NCI-H1417 treated with DMSO at 0.1 percent for 48 hours (cell line): ENCODE measurements around the gene PDZD2.
"Not testable (repeated sequence)": the region's sequence is repeated elsewhere in the genome, so short reads cannot be mapped to it uniquely, and the experiment has no call there.

Experiments
- DNase-seq: peaks from one replicate; lab custom pipeline; 2025; lab: John Stamatoyannopoulos, UW

PDZD2 gene

DNA sequence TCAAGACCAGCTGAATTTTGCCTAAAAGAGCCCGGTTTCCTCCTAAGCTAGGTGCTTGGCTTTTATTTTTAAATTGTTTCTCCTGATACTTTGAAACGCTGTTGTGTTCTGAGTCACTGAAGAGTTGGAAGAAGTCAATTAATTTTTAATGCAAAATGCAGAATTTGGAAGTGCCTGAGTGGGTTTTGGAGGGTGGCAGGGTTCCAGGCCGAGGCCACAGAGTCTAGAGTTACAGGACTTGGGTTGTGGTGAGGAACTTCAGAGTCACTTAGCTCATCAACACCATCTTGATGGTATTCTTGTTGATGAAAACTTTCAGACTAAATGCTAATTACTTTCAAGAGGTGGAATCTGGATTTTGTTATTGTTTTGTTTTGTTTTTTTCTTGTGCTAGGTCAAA, 130.6 kb downstream of the PDZD2 start:
- no peak for DNase-seq

DNA sequence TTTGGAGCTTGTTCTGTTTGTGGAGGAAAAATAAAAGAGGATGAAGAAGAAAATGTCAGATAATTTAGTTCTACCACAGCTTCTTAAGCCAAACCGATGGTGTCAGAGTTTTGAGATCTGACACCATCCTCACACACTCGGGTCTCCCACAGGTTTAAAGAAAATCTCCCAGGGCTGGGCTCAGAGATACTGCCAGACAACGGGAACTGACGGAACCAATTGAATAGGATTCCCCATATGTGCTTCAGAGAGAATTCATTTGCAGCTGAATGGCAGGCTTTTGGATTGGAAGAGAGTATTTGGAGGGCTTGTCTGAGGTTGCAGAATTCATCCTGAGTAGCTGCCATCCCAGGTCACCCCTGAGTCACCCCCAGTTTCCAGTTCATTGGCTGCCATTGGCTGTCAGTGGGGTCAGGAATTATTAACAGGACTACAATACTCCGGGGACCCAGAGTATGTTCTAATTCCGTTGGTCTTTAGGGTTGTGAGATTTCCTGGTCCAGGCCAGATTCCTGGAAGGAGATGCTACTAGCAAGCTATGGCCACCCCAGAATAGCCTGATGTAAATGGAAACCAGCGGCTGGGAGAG, 131.3 kb downstream of the PDZD2 start:
- no peak for DNase-seq

DNA sequence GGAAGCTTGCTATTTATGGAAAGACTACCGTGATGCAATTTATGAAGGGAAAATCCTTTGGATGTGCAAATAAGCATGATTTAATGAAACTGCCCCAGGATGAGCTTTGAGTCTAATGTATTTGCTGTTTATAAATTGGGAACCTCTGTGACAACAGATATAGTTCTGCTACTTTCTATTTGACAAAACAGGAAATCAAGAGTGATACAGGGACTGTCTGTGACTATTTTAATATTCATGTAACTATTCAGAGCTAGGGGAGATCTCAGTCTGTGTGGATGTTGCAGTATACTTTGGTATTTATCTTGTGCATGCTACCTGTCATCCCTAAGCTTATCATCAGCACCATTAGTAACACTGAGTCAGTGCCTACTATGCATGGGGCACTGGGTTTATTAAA, 132.1 kb downstream of the PDZD2 start:
- no peak for DNase-seq

DNA sequence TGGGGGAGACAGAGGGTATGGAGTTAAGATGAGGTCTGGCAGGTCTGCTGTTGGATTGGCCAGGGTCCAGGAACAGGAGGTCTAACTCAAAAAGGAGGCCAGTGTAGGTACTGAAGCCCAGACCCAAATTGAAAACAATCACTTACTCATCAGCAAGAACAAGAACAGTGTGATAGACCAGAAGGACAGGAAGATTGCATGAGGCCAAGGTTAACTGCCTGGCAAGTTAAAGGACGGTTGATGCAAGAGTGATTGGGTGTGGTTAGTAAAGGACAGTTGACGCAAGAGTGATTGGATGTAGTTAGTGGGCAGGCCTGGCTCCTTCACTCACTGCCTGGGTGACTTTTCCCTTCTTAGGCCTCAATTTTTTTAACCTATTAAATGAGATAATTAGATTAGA, 132.6 kb downstream of the PDZD2 start:
- DNase-seq = no peak

DNA sequence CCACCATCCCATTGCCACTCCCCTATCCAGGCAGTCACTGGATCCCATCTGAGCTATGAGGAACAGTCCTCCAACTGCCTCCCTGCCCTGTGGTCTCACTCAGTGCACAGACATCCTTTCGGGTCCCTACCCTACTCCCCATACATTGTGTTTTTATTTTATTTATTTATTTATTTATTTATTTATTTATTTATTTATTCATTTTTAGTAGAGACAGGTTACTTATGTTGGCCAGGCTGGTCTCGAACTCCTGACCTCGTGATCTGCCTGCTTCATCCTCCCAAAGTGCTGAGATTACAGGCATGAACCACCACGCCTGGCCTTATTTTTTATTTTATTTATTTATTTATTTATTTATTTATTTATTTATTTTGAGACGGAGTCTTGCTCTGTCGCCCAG, 137.4 kb downstream of the PDZD2 start:
- DNase-seq = not testable (repeated sequence)

DNA sequence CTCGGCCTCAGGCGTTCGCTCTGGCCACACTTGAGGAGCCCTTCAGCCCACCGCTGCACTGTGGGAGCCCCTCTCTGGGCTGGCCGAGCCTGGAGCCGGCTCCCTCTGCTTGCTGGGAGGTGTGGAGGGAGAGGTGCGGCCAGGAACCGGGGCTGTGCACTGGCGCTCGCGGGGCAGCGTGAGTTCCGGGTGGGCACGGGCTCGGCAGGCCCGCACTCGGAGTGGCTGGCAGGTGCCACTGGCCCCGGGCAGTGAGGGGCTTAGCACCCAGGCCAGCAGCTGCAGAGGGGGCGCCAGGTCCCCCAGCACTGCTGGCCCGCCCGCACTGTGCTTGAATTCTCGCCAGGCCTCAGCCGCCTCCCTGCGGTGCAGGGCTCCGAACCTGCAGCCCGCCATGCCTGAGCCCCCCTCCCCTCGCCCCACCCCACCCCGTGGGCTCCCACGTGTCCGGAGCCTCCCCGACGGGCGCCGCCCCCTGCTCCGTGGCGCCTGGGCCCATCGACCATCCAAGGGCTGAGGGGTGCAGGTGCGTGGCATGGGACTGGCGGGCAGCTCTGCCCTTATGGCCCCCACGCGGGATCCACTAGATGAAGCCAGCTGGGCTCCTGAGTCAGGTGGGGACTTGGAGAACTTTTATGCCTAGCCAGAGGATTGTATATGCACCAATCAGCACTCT, 138.2 kb downstream of the PDZD2 start:
- DNase-seq = no peak

DNA sequence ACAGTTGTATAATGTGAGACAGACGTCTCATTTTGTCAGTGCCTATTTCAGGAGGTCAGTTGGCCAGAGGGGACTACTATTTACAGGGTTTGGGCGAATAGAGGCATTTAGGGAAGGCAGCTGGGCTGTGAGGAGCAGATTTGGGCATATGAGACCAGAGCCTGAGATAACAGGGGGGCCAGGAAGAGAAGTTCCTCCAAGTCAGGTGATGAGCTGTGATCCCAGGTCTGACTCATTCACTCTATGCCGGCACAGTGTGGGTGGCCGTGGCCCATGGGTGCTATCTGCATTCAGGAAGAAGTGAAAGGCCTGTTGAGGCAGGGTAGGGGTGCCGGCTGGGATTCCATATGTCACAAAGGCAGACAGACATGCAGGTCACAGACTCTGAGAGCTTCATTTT, 142.8 kb downstream of the PDZD2 start:
- no peak for DNase-seq

DNA sequence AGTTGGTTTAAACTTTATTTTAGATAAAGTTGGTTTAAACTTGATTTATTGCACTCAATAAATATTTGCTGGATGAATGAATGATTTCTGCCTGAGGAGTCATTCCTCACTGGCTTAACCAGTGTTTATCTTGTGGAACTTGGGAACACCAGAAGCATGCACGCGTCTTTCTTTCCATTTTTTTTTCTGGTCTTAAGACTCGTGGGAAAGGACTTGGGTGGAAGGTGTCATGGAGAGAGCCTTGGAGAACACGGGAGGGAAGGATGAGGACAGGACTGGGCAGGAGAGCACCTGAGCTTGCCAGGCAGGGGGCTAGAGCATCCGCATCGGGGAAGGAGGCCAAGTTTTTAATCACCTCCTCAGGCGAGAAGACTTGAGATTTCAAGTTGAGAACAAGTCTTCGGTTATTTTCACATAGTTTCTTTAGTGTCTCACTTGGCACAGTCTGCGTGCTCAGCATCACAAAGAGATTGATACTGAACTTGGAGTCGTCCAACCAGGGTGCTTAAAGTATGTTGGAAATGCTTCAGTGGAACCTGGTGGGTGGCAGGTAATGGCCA, 144.2 kb downstream of the PDZD2 start:
- DNase-seq = no peak

DNA sequence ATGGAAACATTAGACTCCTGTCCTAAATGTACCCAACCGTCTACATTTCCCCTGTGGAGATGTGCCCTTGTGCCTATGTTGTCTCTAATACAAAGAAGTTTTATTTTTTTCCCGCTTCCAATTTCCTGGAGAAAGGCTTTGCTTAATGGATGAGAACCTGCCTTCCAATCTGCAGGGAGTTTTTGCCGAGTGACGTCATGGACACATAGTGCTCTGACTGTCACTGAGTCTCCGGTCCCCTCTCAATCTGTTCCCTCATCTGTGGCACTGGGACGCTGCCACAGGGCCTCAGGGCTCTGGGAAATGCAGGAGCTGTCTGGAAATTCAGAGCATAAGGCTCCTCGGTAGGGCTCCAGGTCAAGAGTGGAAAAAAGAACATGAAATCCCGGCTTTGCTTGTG, 144.8 kb downstream of the PDZD2 start:
- DNase-seq = no peak

DNA sequence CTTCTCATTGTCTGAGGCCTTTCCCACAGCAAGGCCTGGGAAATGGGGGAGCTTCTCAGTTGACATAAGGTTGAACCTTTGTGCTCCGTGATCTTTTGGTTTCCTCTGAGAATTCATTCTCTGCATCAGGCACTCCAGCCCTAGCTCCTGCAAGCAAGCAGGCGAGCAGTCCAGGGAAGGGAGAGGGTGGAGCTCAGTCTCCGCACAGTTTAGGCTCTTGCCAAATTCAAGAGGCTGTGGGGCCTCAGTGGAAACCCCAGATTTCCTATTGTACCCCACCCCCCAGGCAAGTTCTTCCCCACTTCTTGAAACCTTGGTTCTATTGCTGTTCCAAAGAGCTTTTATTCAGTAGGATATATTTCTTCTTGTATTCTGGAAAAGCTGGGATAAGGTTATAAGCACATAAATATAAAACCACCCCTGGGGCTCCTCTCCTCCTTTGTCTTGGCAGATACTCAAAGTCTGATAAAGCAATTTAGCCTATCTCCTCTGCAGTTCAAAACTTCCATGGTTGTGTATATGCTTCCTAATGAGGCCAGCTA, 147.2 kb downstream of the PDZD2 start:
- no peak for DNase-seq

DNA sequence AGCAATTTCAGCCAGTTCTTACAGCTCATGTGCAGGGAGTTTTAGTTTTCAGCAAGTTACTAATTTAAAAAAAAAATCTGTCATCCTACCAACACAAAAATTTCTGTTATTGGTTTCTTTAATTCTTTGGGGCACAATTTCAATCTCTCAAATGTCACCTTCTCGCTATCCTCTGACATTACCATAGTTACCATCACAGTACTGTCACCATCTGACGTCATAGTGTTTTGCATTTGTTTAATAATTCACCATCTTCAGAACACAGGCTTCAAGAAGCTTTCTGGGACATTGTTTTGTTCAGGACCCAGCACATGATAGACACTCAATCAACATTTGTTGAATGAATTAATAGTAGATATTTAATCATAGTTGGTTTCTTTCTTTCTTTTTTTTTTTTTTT, 155.1 kb downstream of the PDZD2 start:
- DNase-seq = no peak

DNA sequence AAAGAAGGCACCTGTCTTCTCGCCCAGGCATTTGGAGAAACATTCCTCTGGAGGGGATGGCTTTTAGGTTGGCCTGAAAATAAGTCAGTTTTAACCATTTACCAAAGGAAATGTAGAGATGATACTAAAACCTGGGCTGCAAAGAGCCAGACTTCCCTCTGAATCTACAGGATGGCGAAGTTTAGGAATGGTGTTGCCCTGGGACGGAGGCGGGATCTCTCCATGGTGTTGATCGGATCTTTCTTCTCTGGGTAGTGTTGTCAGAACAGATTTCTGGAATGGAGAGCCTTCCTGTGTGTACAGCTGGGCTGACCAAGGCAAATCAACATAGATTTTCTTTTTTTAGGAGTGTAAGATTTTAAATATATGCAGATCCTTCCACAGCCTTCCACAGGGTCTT, 159.2 kb downstream of the PDZD2 start:
- DNase-seq = no peak

DNA sequence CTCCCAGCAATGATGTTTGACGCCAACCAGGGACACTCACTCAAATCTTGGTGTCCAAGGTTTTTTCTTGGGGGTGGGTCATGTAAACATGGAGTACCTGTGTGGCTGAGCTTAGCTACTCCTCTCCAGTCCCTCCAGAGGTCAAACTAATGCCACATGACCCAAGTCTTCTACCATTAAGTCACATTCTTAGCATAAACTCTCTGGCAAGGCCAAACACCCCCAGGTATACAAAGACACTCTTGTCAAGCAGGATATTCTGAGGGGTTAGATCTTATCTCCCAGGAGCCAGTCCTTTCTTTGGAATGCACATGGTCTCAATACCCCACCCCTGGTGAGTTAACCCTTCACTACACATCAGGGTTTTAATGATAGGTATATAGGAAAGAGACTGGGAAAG, 161.4 kb downstream of the PDZD2 start:
- DNase-seq = no peak

DNA sequence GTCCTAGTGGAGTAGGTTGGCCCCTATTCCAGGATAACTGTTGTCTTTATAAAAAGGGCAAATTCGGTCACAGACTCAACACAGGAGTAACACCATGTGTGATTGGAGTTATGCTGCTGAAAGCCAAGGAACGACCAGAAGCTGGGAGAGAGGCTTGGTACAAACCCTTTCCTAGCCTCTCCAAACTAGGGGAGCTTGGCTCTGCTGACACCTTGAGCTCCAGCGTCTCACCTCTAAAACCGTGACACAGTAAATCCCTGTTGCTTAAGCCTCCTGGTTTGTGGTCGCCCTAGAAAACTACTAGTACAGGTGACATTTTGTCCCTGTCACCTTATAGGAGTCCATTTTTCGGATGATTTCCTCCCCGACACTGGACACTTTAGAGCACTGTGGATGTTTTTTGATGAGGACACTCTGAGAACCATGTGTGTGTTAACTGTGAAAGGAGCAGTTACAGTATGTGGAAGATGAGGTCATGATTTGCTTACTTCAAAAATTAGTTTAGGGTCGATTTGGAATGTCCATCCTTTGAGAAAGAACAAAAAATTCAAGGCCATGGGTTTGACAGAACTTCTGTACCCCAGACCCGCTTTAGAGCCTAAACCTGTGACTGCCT, 167.0 kb downstream of the PDZD2 start:
- no peak for DNase-seq

DNA sequence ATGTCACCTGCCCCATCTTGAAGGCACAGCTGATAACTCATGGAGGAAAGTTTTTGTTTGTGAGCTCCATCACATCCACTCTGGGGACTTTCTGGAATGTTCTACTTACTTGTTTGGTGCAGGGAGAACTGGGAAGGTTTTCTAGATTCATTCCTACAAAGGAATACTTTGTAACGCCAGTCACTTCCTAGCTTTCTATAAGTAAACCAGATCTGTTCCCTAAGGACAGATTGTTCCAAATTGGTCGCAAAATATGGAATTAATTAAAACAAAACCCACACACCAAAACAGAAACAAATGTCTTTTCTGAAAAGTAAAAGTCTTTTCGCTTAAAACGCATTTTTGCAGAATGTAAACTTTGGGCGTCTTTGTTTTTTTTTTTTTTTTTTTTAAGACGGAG, 167.6 kb downstream of the PDZD2 start:
- no peak for DNase-seq

DNA sequence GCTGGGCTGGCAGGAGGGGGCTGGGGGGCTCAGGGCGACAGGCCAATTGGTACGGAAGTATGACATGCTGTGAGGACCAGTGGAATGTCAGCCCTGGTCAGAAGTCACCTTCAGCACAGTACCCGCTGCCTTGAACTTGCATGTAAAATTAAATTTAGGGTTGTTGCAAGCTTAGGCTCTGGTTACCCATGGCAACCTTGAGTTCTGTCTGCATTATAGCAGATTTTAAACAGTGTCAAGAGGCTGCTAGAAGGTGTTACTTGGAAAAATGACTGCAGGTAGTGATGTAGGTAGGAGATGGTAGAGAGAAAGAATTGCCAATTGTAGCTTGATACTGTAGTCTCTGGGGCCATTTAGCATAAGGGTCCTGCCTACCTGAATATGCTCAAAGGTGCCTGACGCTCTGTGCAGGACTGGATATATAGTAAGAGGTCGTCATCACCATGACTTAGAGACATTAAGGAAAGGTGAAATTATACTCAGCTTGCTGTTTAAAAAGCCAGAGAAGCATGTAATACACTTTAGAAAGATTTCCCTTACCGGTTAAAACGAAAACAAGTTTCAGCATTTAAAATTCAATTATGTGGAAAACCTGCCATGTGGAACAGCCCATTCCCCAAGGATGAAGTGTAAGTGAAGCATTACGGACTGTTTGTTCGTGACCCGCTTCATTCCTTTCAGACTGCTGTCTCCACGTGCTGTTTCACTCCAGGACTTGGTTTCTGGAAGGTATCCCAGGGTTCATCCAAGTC, 169.0 kb downstream of the PDZD2 start:
- DNase-seq = no peak

DNA sequence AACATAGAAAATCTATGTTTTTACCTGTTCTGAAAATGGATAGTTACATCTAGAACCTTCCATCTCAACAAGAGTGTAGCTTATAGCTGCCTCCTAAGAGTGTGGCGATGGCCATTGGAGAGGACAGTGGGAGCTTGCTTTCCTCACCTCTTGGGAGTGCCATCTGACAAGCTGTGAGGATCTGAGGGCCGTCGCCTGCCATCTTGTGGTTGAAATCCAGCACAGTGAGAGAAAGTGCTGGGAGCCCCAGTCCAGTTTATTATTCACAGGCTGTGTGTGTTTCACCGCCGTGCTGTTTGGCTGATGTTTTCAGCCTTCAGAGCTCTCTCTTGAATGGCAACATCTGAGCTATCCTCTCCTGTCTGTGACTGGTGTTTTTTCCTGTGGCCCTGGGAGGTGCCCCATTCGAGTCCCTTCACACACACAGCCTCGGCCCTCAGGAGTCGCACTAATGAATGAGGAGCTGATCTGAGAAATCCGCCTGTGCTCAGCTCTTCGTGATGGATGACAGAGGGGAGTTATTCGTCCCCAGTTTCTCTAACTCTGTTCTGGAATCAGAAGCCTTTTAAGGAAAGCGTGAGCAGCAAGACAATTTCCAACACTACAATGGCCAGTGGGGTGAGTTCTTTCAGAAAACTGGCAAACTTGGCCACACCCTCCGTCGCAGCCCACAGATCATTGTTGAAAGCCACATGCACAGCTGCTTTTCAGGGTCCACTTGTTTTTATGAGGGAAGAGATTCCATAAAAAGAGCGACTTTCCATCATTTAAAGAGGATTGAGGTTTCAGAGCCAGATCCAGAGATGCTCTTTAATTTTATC, 170.3 kb downstream of the PDZD2 start:
- no peak for DNase-seq

DNA sequence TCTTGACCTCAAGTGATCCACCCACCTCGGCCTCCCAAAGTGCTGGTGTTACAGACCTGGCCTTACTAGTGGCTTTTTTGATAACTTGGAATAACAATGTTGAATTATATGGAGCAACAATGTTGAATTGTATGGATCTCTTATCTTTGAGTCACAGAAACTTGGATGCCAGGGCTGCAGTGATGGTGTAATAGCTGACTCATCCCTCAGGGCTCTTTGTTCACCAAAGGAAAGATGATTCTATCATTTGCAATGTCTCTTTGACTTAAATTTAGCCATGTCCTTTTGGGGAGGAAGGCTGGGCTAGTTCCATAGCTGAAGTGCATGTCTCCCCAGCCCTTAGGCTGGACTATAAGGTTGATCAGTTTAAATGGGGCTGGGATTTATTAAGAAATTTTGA, 172.3 kb downstream of the PDZD2 start:
- DNase-seq = no peak

DNA sequence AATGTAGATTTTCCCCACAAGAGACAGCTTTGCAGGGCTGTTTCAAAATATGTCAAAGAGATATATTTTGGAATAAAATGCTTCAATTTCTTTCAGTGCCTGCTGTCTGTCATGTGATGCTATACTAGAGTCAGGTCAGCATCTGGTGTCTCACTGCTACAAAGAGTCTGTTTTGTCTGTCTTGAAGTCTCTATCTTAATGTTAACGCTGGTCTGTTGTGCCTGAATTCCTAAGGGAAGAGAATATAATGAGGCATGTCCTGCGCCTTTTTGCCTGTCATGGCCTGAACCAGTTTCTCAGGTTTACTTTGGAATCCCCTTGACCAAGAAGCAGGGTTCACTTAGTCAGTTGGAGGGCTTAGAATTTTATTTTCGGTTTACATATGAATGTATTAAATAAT, 176.4 kb downstream of the PDZD2 start:
- no peak for DNase-seq

DNA sequence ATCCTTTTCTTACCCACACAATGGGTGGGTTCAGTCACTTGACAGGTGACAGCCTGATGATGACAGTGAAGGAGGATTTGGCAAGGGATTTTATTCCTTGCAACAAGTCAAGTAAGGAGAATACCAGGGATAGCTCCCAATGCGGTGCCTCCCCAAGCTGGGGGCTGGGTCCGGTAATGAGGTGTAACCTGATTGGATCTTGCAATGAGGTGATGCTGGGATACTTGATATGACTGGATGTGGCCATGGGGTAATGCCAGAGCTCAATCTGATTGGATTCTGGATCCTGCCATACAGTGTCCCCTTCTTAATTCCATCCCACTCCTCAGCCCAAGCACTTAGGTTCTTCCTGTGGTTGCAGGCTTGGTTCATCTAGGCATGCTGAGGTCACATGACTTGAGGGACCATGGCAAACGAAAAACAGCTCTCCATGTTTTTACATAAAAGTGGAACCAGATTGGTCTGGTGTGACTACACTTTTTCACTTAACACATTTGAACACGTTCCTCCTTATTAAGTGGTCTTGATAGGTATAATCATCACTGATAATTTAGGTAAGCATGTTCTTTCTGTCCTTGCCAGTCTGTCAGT, 181.1 kb downstream of the PDZD2 start:
- no peak for DNase-seq

DNA sequence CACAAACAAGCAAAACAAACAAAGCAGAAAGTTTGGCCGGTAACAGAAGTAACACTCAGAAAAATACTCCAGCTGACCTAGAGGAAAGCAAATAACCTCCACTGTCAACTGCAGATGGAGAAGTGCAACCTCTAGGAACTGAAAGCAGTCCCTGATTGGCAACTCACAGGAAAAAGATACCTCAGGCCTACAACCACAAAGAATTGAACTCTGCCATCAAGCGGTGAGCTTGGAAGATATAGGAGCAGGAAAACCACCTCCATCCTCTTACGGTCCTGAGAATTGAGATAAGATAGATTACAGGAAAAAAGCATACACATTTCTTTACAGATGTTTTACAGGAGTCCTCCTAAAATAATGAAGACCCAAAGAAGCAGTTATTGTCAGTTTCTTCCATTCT, 184.5 kb downstream of the PDZD2 start:
- no peak for DNase-seq
